ENCODE measurements around the gene ARMH1.
A peak's percentile ranks its signal among the peaks of the same experiment; 100 is the strongest.

Gene ARMH1

GRCh38 chr1:44674113-44675000 lies at the start of gene ARMH1, which contains the start of gene TMEM53:
ARMH1 (plus strand) TSS chr1:44674714; CDS start chr1:44689698, 14,984 bp downstream.
TMEM53 (minus strand) TSS chr1:44674481; CDS start chr1:44674391, 90 bp downstream.
- Mint-ChIP-seq H3K4me3 (peak within 1 kb of the TSS; percentile 86), H3K27ac (peak within 1 kb of the TSS; percentile 71), H3K27me3 (no peaks in the 10 kb centered on the region), H3K9me3 (no peaks in the 10 kb centered on the region), H3K4me1 (peaks cover 17% of the 10 kb centered on the region), H3K36me3 (no peaks in the 10 kb centered on the region)

DNA sequence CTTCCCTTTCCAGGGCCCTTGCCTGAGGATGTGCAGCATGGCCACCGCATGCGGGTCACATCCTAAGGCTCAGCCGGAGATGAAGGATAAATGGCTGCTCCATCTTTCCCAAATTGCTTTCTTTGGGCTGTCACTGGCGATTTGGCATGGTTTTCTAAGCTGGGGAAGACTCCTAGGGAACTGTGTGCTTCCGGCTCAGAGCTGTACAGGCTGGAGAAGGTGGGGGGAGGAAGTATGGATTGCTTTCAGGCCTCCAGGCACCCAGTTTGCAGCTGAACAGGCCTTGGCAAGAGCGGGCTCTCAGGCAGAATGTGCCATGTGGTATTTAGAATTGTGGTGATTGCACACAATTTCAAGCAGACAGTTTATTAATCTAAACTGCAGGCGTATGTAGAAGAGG lies 49.2 kb upstream of the ARMH1 start:
- no peaks in the 10 kb centered on the region for H3K36me3 Mint-ChIP-seq
- H3K4me3 Mint-ChIP-seq, result no peak overlapping the region
- H3K27ac Mint-ChIP-seq, result no peak overlapping the region

DNA sequence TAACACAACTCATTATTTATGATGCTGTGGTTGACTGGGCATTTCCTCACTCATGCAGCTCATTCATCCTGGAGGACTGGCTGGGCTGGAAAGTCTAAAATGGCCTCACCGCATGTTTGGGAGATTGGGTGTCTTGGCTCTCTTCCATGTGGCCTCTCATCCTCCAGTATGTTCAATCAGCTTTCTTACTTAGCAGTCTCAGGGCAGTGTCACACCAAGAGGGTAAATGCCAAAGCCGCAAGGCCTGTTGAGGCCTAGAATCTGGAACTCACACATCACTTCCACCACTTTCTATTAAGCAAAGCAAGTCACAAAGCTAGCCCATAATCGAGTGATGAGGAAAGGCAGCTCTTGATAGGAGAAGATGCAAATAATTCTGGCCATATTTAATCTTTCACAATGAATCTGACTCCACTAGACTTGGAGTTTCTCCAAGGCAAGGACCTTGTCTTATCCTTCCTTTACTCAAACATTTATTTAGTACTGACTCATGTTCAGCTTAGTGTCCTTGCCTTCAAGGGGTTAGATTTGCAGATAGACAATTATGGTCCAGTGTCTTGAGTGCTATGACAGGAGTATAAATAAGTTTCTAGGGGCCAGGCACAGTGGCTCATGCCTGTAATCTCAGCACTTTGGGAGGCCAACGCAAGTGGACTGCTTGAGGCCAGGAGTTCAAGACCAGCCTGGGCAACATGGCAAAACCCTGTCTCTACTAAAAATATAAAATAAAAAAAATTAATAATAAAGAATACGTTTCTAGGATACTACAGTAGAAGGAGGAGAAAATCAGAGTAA lies 45.4 kb upstream of the ARMH1 start:
- Mint-ChIP-seq H3K27ac (no peak overlapping the region), H3K27me3 (no peaks in the 10 kb centered on the region), H3K9me3 (no peaks in the 10 kb centered on the region), H3K4me3 (no peak overlapping the region), H3K36me3 (peaks cover 5% of the 10 kb centered on the region), H3K4me1 (peaks cover 27% of the 10 kb centered on the region)

More for the DNA sequence above, 49.2 kb upstream of the ARMH1 start:
- H3K27me3 Mint-ChIP-seq, result no peaks in the 10 kb centered on the region
- peaks cover 1% of the 10 kb centered on the region for H3K4me1 Mint-ChIP-seq
- no peaks in the 10 kb centered on the region for H3K9me3 Mint-ChIP-seq

- H3K4me1 Mint-ChIP-seq, result peaks cover 36% of the 10 kb centered on the region
- peak overlapping the region; percentile 93 for H3K4me3 Mint-ChIP-seq
- H3K27ac Mint-ChIP-seq, result peak overlapping the region; percentile 98
- H3K27me3 Mint-ChIP-seq, result no peaks in the 10 kb centered on the region
- H3K36me3 Mint-ChIP-seq, result peaks cover 5% of the 10 kb centered on the region
- no peaks in the 10 kb centered on the region for H3K9me3 Mint-ChIP-seq
Measured at GRCh38 chr1:44630116-44630515, 44.4 kb upstream of the ARMH1 start.

DNA sequence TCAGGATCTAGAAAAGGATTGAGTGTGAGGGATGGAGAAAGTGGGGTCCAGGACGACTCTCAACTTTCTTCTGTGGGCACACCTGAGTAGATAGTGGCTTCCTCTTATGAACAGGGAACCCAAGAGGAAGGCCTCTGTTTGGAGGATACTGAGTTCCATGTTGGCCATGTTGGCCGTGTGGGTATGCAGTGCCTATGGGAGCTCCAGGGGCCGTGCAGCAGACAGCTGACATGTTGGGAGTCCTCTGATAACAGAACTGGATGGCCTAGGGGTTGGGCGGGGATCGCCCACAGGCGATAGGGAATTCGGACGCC lies 43.2 kb upstream of the ARMH1 start:
- Mint-ChIP-seq H3K27me3 (no peaks in the 10 kb centered on the region), H3K36me3 (peaks cover 5% of the 10 kb centered on the region), H3K27ac (peak overlapping the region; percentile 98), H3K4me1 (peaks cover 43% of the 10 kb centered on the region), H3K9me3 (no peaks in the 10 kb centered on the region), H3K4me3 (peak overlapping the region; percentile 93)

GRCh38 chr1:44631647-44632539 lies 42.6 kb upstream of the ARMH1 start:
- Mint-ChIP-seq H3K27ac (peak overlapping the region; percentile 98), H3K27me3 (no peaks in the 10 kb centered on the region), H3K4me1 (peaks cover 43% of the 10 kb centered on the region)

DNA sequence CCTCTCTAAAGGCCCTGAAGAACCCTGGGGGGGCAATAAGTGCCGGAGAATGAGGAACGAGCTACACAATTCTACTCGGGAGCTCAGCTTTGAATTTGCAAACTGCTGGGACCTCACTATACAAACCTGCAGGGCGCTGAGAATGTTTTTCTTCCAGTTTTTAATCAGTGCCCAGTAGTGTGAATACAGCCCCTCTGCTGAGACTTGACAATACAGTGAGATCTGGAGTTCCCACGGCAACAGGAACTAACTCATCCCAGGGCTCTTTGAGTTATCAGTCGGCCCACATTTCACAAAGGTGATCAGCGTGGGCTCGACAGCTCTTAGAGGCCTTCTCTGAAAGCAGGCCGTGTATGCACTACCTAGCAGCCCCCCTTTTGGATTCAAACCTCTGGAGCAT lies 41.9 kb upstream of the ARMH1 start:
- H3K9me3 Mint-ChIP-seq, result no peaks in the 10 kb centered on the region
- H3K4me3 Mint-ChIP-seq, result peak overlapping the region; percentile 91
- H3K4me1 Mint-ChIP-seq, result peaks cover 43% of the 10 kb centered on the region
- H3K27ac Mint-ChIP-seq, result peak overlapping the region; percentile 95
- H3K27me3 Mint-ChIP-seq, result no peaks in the 10 kb centered on the region
- peaks cover 5% of the 10 kb centered on the region for H3K36me3 Mint-ChIP-seq

More at GRCh38 chr1:44631647-44632539, 42.6 kb upstream of the ARMH1 start:
- Mint-ChIP-seq H3K36me3 (peaks cover 5% of the 10 kb centered on the region), H3K9me3 (no peaks in the 10 kb centered on the region), H3K4me3 (peak overlapping the region; percentile 93)

DNA sequence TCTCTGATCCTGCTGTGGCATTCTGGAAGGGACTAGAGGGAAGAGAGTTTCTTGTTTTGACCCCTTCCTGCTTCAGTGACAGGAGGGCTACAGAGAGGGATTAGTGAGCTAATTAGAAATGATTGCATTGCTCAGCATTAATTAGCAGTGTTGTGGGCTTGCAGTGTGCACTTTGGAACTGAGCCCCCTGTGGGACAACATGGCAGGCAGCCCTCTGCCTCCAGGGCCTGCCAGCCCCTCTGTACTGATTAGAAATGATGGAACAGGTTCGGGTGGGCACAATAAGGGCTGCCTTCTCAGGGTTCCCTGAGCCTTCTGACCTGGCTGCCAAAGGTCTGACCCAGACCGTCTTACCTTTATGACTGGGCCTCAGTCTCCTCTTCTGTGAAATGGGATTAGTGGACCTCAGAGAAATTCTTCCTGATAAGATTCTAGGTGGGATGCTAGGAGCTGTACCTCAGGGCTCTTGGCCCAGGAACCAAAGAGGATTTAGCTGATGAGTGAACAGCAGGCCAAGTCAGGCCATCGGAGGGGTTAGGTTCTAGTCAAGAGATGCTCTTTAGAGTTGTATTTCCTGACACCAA lies 39.8 kb upstream of the ARMH1 start:
- H3K9me3 Mint-ChIP-seq, result no peaks in the 10 kb centered on the region
- peak overlapping the region; percentile 86 for H3K27ac Mint-ChIP-seq
- H3K4me3 Mint-ChIP-seq, result peak overlapping the region; percentile 71
- H3K4me1 Mint-ChIP-seq, result peaks cover 43% of the 10 kb centered on the region
- no peaks in the 10 kb centered on the region for H3K27me3 Mint-ChIP-seq
- peaks cover 7% of the 10 kb centered on the region for H3K36me3 Mint-ChIP-seq

DNA sequence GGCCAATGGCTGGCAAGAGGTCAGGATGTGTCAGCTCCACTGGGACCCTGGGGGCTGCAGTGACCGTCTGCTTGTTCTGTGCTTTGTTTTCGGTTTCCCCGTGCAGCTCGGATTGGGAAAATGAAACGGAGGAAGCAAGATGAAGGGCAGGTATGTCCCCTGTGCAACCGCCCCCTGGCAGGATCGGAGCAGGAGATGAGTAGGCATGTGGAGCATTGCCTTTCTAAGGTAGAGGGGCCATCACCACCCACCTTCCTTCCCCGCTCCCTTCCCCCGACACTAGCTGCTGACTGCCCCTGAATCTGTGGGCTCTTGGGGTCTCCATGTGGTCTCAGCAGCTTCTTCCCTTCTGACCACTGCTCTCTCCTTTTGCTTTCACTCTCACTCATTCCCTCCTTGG lies 39.1 kb upstream of the ARMH1 start:
- no peak overlapping the region for H3K27ac Mint-ChIP-seq
- no peak overlapping the region for H3K4me3 Mint-ChIP-seq
- peaks cover 7% of the 10 kb centered on the region for H3K36me3 Mint-ChIP-seq
- H3K9me3 Mint-ChIP-seq, result no peaks in the 10 kb centered on the region
- H3K4me1 Mint-ChIP-seq, result peaks cover 41% of the 10 kb centered on the region
- no peaks in the 10 kb centered on the region for H3K27me3 Mint-ChIP-seq

GRCh38 chr1:44636083-44636687 lies 38.3 kb upstream of the ARMH1 start:
- Mint-ChIP-seq H3K27me3 (no peaks in the 10 kb centered on the region), H3K36me3 (peaks cover 7% of the 10 kb centered on the region), H3K27ac (no peak overlapping the region), H3K4me1 (peaks cover 33% of the 10 kb centered on the region), H3K9me3 (no peaks in the 10 kb centered on the region), H3K4me3 (no peak overlapping the region)

- Mint-ChIP-seq H3K4me1 (peaks cover 33% of the 10 kb centered on the region), H3K4me3 (no peak overlapping the region), H3K27ac (no peak overlapping the region), H3K36me3 (peaks cover 7% of the 10 kb centered on the region), H3K9me3 (no peaks in the 10 kb centered on the region), H3K27me3 (no peaks in the 10 kb centered on the region)
Measured at GRCh38 chr1:44636688-44637598, 37.6 kb upstream of the ARMH1 start.

GRCh38 chr1:44637702-44638411 lies 36.7 kb upstream of the ARMH1 start:
- Mint-ChIP-seq H3K27ac (no peak overlapping the region), H3K9me3 (no peaks in the 10 kb centered on the region), H3K4me1 (peaks cover 36% of the 10 kb centered on the region), H3K4me3 (no peak overlapping the region), H3K27me3 (no peaks in the 10 kb centered on the region), H3K36me3 (peaks cover 9% of the 10 kb centered on the region)

DNA sequence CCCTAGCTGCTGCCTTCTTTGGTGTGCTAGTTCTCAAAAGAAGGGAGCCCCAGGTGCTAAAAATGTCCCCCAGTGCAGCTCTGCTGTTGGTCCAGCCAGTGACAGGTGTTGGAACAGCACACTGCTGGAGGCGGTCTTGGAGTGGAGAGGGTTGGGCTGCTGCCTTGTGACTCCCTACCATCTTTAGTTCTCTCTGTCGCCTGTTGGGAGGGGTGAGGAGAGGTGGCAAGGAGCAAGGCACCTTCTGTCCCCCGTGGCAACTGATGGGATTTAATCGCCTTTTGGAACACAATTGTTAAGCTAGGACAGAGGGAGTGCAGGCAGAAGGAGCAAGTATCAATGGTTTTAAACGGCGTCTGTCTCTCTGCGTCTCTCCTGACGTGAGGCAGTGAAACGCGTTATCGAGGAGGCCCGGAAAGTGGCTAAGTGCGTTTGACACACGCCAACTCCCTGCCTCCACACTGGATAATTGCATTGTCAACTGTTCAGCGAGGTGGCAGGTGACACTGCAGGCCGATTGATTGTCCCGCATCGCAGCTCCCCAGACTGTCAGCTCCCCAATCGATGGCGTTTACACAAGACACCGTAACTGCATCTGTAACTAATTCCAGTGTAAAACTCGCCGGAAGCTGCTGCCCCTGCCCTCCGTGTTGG lies 34.2 kb upstream of the ARMH1 start:
- peaks cover 4% of the 10 kb centered on the region for H3K36me3 Mint-ChIP-seq
- H3K4me3 Mint-ChIP-seq, result no peak overlapping the region
- no peaks in the 10 kb centered on the region for H3K27me3 Mint-ChIP-seq
- peaks cover 13% of the 10 kb centered on the region for H3K4me1 Mint-ChIP-seq
- no peak overlapping the region for H3K27ac Mint-ChIP-seq
- H3K9me3 Mint-ChIP-seq, result no peaks in the 10 kb centered on the region
